H1 (cell line): ENCODE results near the gene INPP5A. TPM values are rescaled to one million over a fixed set of nuclear protein-coding genes. Genes with fewer than 3 reads are reported as not detected.

Source experiments
- polyA plus RNA-seq, 7 experiments: library from polyadenylated mRNA; depleted of rRNA in 3 of 7; stranded (reverse) in 5 of 7; unstranded in 2 of 7; fragments of >200 nt in 5 of 7; fragments of 200-250 nt in 2 of 7; gene quantifications; 1 replicate in 5 of 7; 2 replicates in 1 of 7; 4 replicates in 1 of 7; pipeline versions ENCODE4 v1.2.1 to v1.2.3, GENCODE V29; 2011 to 2013; ENCODE audit warnings: missing spikeins in 2 of 7, mixed read lengths in 2 of 7
- total RNA-seq: library from RNA; stranded (reverse); fragmentation: NEBNext Ultra II Directional; extraction: Animal tissue kit (Norgen Biotek cat#: 25700); gene quantifications from 2 replicates; pipeline ENCODE4 v1.2.1, GENCODE V29; 2021
- TF ChIP-seq, protein P1 (sequence below): fragments of 300-600 bp; sonication (generic); IDR thresholded peaks from 2 replicates; pipeline ENCODE4 v1.7.1; 2012; ENCODE audit warnings: low read length, moderate library complexity, mild to moderate bottlenecking, inconsistent platforms; ENCODE audit not compliant: insufficient replicate concordance
- TF ChIP-seq, protein P2 (sequence below): IDR thresholded peaks from 2 replicates; pipeline ENCODE4 v1.6.1; 2011; ENCODE audit warnings: low read depth, mild to moderate bottlenecking, low read length; ENCODE audit not compliant: insufficient read depth

The INPP5A gene
- total and polyA plus RNA-seq, 2 of the 8 experiments (the other 6 are each of a cell fraction or from before 2014, with no cell fraction given), result 19.7 to 27.5 TPM

DNA sequence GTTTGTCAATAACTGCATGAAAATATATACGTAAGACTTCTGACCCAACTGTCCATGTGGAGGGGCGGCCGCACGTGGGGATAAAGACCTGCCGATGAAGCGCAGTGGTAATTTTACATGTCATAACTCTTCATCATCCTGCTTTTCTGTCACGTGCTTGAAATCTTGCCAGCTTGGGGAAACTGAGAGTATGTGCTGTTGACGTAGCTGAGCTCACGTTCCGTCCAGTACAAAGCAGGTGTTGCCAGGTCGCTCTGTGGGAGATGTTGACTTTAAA, 105.1 kb downstream of the INPP5A start (continued):
- TF ChIP-seq, protein P1, sequence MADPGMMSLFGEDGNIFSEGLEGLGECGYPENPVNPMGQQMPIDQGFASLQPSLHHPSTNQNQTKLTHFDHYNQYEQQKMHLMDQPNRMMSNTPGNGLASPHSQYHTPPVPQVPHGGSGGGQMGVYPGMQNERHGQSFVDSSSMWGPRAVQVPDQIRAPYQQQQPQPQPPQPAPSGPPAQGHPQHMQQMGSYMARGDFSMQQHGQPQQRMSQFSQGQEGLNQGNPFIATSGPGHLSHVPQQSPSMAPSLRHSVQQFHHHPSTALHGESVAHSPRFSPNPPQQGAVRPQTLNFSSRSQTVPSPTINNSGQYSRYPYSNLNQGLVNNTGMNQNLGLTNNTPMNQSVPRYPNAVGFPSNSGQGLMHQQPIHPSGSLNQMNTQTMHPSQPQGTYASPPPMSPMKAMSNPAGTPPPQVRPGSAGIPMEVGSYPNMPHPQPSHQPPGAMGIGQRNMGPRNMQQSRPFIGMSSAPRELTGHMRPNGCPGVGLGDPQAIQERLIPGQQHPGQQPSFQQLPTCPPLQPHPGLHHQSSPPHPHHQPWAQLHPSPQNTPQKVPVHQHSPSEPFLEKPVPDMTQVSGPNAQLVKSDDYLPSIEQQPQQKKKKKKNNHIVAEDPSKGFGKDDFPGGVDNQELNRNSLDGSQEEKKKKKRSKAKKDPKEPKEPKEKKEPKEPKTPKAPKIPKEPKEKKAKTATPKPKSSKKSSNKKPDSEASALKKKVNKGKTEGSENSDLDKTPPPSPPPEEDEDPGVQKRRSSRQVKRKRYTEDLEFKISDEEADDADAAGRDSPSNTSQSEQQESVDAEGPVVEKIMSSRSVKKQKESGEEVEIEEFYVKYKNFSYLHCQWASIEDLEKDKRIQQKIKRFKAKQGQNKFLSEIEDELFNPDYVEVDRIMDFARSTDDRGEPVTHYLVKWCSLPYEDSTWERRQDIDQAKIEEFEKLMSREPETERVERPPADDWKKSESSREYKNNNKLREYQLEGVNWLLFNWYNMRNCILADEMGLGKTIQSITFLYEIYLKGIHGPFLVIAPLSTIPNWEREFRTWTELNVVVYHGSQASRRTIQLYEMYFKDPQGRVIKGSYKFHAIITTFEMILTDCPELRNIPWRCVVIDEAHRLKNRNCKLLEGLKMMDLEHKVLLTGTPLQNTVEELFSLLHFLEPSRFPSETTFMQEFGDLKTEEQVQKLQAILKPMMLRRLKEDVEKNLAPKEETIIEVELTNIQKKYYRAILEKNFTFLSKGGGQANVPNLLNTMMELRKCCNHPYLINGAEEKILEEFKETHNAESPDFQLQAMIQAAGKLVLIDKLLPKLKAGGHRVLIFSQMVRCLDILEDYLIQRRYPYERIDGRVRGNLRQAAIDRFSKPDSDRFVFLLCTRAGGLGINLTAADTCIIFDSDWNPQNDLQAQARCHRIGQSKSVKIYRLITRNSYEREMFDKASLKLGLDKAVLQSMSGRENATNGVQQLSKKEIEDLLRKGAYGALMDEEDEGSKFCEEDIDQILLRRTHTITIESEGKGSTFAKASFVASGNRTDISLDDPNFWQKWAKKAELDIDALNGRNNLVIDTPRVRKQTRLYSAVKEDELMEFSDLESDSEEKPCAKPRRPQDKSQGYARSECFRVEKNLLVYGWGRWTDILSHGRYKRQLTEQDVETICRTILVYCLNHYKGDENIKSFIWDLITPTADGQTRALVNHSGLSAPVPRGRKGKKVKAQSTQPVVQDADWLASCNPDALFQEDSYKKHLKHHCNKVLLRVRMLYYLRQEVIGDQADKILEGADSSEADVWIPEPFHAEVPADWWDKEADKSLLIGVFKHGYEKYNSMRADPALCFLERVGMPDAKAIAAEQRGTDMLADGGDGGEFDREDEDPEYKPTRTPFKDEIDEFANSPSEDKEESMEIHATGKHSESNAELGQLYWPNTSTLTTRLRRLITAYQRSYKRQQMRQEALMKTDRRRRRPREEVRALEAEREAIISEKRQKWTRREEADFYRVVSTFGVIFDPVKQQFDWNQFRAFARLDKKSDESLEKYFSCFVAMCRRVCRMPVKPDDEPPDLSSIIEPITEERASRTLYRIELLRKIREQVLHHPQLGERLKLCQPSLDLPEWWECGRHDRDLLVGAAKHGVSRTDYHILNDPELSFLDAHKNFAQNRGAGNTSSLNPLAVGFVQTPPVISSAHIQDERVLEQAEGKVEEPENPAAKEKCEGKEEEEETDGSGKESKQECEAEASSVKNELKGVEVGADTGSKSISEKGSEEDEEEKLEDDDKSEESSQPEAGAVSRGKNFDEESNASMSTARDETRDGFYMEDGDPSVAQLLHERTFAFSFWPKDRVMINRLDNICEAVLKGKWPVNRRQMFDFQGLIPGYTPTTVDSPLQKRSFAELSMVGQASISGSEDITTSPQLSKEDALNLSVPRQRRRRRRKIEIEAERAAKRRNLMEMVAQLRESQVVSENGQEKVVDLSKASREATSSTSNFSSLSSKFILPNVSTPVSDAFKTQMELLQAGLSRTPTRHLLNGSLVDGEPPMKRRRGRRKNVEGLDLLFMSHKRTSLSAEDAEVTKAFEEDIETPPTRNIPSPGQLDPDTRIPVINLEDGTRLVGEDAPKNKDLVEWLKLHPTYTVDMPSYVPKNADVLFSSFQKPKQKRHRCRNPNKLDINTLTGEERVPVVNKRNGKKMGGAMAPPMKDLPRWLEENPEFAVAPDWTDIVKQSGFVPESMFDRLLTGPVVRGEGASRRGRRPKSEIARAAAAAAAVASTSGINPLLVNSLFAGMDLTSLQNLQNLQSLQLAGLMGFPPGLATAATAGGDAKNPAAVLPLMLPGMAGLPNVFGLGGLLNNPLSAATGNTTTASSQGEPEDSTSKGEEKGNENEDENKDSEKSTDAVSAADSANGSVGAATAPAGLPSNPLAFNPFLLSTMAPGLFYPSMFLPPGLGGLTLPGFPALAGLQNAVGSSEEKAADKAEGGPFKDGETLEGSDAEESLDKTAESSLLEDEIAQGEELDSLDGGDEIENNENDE, result no peak
- TF ChIP-seq, protein P2, sequence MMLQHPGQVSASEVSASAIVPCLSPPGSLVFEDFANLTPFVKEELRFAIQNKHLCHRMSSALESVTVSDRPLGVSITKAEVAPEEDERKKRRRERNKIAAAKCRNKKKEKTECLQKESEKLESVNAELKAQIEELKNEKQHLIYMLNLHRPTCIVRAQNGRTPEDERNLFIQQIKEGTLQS, result no peak
